ENCODE results near the gene DBH.

DBH gene

GRCh38 chr9:133632806-133633680 is 3.1 kb upstream of the DBH start:
- H3K4me3 ChIP-seq (ENCODE audit: low read depth, low read length) = no peak overlapping the region
- no peak for TF ChIP-seq CTCF (IDR thresholded peaks at IDR 0.05; ENCODE audit: control insufficient read depth, extremely low read depth, insufficient read depth)
- no peak for DNase-seq (ENCODE audit: low read depth)

GRCh38 chr9:133633681-133634080 is 2.5 kb upstream of the DBH start:
- no peak for TF ChIP-seq CTCF (IDR thresholded peaks at IDR 0.05; ENCODE audit: control insufficient read depth, extremely low read depth, insufficient read depth)
- no peak for DNase-seq (ENCODE audit: low read depth)

GRCh38 chr9:133634081-133634691 is 2.0 kb upstream of the DBH start:
- DNase-seq (ENCODE audit: low read depth) = no peak
- no peak for TF ChIP-seq CTCF (IDR thresholded peaks at IDR 0.05; ENCODE audit: control insufficient read depth, extremely low read depth, insufficient read depth)
- no peak overlapping the region for H3K4me3 ChIP-seq (ENCODE audit: low read depth, low read length)

More at GRCh38 chr9:133633681-133634080, 2.5 kb upstream of the DBH start:
- no peak overlapping the region for H3K4me3 ChIP-seq (ENCODE audit: low read depth, low read length)

- H3K4me3 ChIP-seq (ENCODE audit: low read depth, low read length) = no peak overlapping the region
- DNase-seq (ENCODE audit: low read depth) = no peak
- TF ChIP-seq CTCF (IDR thresholded peaks at IDR 0.05; ENCODE audit: control insufficient read depth, extremely low read depth, insufficient read depth) = no peak
These were observed 1.1 kb upstream of the DBH start for GRCh38 chr9:133635098-133635497.

- no peak for TF ChIP-seq CTCF (IDR thresholded peaks at IDR 0.05; ENCODE audit: control insufficient read depth, extremely low read depth, insufficient read depth)
- no peak for DNase-seq (ENCODE audit: low read depth)
- no peak overlapping the region for H3K4me3 ChIP-seq (ENCODE audit: low read depth, low read length)
These were observed 739 bp downstream of the DBH start for GRCh38 chr9:133636902-133637301.

GRCh38 chr9:133637451-133638055 is 1.4 kb downstream of the DBH start:
- no peak for DNase-seq (ENCODE audit: low read depth)
- H3K4me3 ChIP-seq (ENCODE audit: low read depth, low read length) = no peak overlapping the region
- TF ChIP-seq CTCF (IDR thresholded peaks at IDR 0.05; ENCODE audit: control insufficient read depth, extremely low read depth, insufficient read depth) = no peak
